K562 treated with DMSO at 1 percent for 4 hours (cell line): ENCODE measurements around the gene CYP2C19. TPM values are rescaled to one million over a fixed set of nuclear protein-coding genes. Genes with fewer than 3 reads are reported as not detected.

Source experiments
- total RNA-seq: library from RNA; unstranded; fragments of 300-600 nt; gene quantifications from 2 replicates; pipeline ENCODE4 v1.2.3, GENCODE V29; 2022; ENCODE audit not compliant: insufficient read depth

CYP2C19 gene
- not detected in 2 replicates for total RNA-seq

GRCh38 chr10:94762393-94762792 is at the start of gene CYP2C19:
Gene CYP2C19, plus strand, starts transcription at chr10:94762681. Its CDS starts 25 bp downstream, at chr10:94762706.

Other genes starting within 250 kb of the CYP2C19 start
- 11.2 and 13.8 TPM in 2 replicates for gene HELLS, start 216.9 kb upstream of the CYP2C19 start, total RNA-seq
- gene CYP2C18, start 79.0 kb upstream of the CYP2C19 start, total RNA-seq: not detected in 2 replicates
- not detected in 2 replicates for gene CYP2C9, start 176.0 kb downstream of the CYP2C19 start, total RNA-seq